Amniotic stem cell (primary cell): ENCODE results near the gene RABL2B.

ENCODE experiments used
- DNase-seq: peaks from one replicate; lab custom pipeline; 2025; lab: John Stamatoyannopoulos, UW

The RABL2B gene

DNA sequence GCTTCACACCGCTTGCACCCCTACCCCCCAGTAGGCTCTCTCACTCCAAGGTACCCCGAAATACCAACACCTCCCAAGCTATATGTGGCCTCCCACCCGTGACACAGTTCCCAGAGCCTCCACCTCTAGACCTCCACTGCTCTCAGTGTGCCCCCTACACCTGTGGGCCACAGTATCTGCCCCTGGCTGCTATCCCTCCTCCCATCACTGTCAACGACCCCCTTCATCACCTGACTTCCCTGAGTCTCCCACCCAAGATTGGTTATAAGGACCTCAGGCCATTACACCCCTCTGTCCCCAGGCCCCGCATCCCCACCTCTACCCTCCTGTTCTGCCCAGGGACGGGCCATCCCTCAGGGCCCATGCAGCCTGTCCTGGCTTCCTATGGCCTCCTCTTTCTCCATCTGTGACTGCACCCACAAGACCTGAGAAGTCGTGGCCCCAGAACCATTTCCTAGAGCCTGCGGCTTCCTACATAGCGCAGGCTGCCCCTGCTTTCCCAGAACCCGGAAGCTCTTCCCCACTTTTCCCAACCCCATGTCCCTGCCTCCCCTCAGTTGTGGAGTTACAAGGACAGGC lies 44.7 kb downstream of the RABL2B start:
- DNase-seq = no peak

GRCh38 chr22:50737728-50738648 lies 45.4 kb downstream of the RABL2B start, which contains the start of gene ACR:
Gene ACR (plus strand): TSS chr22:50738204. CDS start chr22:50738236, 32 bp downstream.
- no peak for DNase-seq

GRCh38 chr22:50735739-50736030 lies 47.8 kb downstream of the RABL2B start:
- no peak for DNase-seq

GRCh38 chr22:50734986-50735738 lies 48.3 kb downstream of the RABL2B start:
- no peak for DNase-seq

DNA sequence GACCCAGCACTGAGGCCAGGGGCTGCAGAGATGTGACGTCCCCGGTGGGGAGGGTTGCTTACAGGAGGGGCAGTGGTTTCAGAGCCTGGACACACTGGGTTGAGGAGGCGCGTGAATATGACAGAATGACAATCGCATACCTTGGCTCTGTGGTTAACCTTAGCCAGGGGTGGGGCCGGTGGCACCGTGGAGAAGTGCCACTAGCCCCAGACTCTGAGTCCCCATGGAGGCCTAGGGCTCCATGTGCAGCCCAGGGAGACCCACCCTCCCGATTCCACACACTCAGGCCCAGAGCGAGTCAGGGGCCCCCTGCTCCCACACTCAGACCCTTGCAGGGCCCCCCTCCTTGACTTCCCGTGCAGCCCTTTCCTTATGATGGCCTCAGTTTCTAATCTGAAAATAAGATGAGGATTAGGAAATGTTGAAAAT lies 49.1 kb downstream of the RABL2B start:
- no peak for DNase-seq

- DNase-seq = no peak
Observed at GRCh38 chr22:50733521-50734342, 49.7 kb downstream of the RABL2B start.

DNA sequence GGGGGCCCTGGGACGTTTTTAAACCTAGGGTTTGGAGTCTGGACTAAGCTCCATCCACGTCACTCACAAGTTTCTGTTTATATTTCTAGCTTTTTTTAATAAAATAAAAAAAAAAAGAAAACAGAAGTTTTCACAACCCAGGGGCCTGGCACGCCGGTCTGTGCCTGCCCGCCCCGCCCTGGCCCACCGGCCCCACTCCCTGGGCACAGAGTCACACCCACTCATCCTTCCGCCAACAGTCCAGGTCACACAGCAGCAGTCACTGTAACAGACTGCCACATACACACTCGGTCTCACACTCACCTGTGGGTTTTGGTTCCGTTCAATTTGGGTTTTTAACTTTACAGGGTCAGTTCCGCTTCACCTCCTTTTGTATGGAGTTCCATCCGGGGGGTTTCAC lies 50.8 kb downstream of the RABL2B start:
- no peak for DNase-seq

DNA sequence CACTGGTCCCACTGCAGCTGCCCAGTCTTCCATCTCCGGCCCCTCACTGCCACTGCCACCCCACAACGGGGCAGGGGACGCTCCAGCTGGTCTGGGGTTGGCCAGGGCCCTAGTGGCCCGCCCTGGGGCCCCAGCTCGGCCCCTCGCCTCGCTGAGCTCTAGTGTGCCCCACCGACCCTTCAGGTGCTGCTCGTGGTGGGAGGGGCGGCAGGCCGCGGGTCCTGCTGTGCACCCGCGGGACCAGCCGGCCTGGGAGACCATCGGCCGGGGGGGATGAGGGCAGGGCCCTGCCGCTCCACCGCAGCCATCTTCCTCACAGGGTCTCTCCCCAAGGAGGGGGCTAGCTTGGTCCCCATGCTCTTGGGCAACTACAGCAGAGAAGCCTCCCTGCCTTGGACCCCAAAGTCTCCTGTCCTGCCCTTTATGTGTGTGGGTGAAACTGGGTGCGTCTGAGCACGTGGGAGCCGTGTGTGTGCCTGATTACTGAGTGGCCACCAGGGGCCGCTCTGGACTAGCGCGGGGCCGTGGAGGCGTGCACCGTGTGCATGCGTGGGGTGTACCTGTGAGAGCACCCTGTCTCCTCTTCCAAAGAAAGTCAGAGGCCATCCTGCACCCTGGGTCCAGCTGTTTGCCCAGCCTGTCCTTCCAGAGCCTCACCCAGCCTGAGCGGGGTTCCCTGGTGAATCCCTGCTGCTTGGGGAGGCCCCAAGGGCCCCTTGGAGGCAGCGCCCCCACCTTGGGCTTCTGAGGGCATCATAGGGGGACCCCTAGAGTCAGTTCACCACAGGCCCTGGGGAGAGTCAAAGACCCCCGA lies 51.4 kb downstream of the RABL2B start:
- DNase-seq = no peak

DNA sequence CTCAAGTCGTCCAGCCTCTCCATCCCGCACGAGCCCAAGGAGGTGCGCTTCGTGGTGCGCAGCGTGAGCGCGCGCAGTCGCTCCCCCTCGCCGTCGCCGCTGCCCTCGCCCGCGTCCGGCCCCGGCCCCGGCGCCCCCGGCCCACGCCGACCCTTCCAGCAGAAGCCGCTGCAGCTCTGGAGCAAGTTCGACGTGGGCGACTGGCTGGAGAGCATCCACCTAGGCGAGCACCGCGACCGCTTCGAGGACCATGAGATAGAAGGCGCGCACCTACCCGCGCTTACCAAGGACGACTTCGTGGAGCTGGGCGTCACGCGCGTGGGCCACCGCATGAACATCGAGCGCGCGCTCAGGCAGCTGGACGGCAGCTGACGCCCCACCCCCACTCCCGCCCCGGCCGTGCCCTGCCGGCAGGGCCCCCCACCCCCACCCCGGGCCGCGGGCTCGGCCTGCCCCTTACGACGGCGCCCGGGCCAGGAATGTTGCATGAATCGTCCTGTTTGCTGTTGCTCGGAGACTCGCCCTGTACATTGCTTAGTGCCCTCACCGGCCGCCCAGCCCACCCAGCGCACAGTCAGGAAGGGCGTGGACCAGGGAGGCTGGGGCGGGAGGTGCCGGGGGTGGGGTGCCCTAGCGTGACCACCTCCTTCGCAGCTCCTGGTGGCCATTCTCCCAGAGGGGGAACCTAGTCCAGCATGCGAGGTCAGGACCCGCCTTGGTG lies 52.3 kb downstream of the RABL2B start:
- no peak for DNase-seq

- DNase-seq = no peak
Observed at GRCh38 chr22:50730013-50730891, 53.2 kb downstream of the RABL2B start.

- DNase-seq = no peak
Observed at GRCh38 chr22:50729391-50730012, 53.9 kb downstream of the RABL2B start.

GRCh38 chr22:50728523-50728931 lies 54.9 kb downstream of the RABL2B start:
- DNase-seq = no peak

DNA sequence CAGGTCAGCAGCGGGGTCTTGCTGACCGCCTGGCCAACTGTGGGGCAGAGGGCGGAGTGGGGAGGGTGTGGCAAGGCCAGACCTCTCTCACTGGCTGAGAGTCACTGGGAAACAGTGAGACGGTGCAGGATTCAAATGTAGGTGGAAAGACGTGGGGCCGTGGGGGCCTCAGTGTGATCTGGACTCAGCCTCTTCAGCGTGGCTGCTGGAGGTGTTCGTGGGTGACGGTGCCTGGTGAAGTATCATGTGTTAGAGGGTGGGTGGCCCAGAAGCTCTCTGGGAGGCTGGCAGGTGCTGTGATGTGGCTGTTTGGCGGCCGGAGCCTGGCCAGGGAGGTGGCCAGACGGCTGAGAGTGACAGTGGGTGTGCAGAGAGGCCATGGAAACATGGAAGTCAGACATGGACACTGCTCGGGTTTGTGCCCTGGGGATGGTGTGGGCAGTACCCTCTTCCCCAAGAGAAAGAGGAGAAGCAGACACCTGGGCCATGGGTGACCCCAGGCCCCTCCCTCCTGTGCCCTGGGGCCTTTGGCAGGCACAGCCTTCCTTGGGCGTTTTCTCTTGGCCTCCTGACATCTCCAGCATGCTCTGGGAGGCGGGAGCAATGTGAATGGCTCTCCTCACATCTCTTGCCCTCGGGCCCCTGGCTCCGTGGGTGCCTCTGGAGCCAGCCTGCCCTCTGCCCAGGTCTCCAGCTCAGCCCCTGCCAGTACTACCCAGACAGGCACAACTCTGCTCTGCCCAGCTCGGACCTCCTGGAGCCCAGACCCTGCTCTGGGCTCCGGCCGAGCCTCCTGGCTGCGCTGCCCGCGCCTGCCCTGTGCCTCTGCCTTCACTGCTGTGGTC lies 55.5 kb downstream of the RABL2B start:
- DNase-seq = no peak

DNA sequence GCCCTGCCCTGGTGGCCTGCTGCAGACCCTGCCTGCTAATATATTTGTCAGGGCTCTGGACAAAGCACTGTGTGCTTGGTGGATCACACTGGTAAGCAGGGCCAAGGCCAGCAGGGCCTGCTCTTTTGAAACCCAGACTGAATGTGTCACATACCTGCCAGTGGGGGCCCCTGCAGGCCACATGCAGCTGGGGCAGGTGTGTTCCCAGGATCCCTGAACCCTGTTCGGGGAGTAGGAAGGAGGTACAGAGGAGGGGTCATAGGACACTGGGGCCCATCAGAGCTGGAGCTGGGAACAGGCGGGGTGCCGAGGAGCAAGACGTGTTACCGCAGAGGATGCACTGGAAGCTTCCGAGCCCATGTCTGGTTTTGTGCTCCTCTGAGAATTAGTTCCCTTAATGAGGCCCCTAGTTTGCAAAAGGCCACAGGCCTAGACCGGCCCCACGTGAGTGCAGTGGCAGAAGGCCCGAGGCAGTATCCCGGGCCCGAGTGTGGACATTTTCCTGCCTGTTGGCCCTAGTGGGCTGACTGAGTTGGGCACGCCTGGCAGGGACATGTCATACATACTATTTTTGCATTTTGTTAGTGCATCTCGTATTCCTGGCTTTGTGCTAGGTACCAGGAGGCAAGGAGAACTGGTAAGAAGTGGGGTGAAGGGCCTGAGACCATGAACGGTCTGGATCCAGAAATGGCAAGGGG lies 56.6 kb downstream of the RABL2B start:
- DNase-seq = no peak

DNA sequence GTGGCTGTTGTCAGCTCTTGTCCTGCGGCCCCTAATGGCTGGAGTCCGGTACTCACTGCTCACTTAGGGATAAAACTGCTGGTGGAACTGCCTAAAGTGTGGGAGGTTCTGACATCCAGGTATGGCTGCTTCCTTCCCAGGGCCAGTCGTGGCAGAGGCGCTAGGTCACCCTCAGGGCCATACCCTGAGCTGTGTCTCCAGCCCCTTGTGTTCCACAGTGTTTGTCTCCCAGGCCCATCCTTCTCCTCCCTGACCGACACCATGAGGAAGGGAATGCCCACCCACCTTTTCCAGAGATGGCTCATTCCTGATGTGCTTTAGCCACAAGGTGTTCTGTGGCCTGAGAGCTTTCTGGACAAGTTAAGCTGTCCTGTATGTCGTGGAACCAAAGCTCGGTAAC lies 57.8 kb downstream of the RABL2B start:
- DNase-seq = no peak

- no peak for DNase-seq
Observed at GRCh38 chr22:50724616-50725015, 58.8 kb downstream of the RABL2B start.

GRCh38 chr22:50723991-50724390 lies 59.4 kb downstream of the RABL2B start:
- no peak for DNase-seq
